Activated CD4-positive, alpha-beta memory T cell treated with anti-CD3 and anti-CD28 coated beads, Interleukin-2, amount 10 ng/mL, durations not matched to agents 7 days and 5 days (primary cell): ENCODE data around the gene ADAMTS2. TPM values are rescaled to one million over a fixed set of nuclear protein-coding genes. Genes with fewer than 3 reads are reported as not detected.

Experiments used
- CTCF ChIA-PET: fragments of 350-600 bp; sonication (Branson Sonifier 250); formaldehyde crosslinking; loops from one replicate; lab custom pipeline; 2021; ENCODE audit warnings: antibody characterized with exemption, inconsistent platforms; lab: Charles Lee
- POLR2A ChIA-PET: fragments of 350-600 bp; sonication (Branson Sonifier 250); formaldehyde crosslinking; loops from one replicate; lab custom pipeline; 2021; ENCODE audit warnings: antibody characterized with exemption; lab: Charles Lee
- DNase-seq: peaks from one replicate; pipeline ENCODE4 v3.0.0-alpha.2; 2020
- H3K27ac Mint-ChIP-seq: one replicate; pipeline ENCODE4 v1.8.0; 2021; ENCODE audit warnings: mild to moderate bottlenecking, mixed read lengths
- H3K27me3 Mint-ChIP-seq: one replicate; pipeline ENCODE4 v1.8.0; 2021; ENCODE audit warnings: mixed read lengths
- H3K36me3 Mint-ChIP-seq: one replicate; pipeline ENCODE4 v1.8.0; 2021; ENCODE audit warnings: low read depth, mixed read lengths
- H3K4me1 Mint-ChIP-seq: one replicate; pipeline ENCODE4 v1.8.0; 2021; ENCODE audit warnings: mixed read lengths
- H3K4me3 Mint-ChIP-seq: one replicate; pipeline ENCODE4 v1.8.0; 2021; ENCODE audit warnings: mild to moderate bottlenecking, mixed read lengths
- H3K9me3 Mint-ChIP-seq: one replicate; pipeline ENCODE4 v1.8.0; 2021; ENCODE audit warnings: mixed read lengths
- total RNA-seq, 2 experiments: library from RNA; stranded (reverse); gene quantifications; one replicate each; pipeline ENCODE4 v1.2.3, GENCODE V29; 2021

The ADAMTS2 gene
- total RNA-seq, 2 experiments from 2014 or later = not detected

DNA sequence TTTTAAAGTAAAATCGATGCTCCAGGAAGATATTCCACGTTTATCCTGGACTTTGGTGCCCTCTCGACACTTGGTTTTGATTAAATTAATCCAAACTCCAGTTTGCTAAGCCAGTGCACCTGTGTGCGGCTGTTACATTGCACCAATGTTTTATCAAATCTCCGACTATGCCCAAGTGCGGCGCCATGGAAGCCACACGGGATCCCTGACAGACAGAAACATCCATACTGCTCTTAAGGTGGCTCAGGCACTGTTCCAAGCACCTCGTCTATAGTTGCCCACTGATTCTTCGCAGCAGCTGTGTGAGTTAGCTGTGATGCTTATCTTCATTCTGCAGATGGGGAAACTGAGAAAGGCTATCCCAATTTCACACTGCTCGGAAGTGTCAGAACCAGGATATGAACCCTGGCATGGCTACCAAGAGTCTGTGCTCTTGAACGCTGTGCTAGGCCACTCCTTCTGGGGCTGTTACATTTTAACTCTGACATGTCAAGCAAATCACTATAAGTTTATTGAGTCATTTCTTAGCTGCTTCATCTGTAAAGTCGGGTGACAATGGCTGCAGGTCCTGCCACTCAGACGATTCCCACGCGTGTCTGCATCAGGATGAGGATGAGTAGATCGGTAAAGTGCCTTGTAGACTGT is 113.0 kb downstream of the ADAMTS2 start:
- no peaks in the 10 kb centered on the region for H3K36me3 Mint-ChIP-seq
- no peak for DNase-seq
- no peaks in the 10 kb centered on the region for H3K27me3 Mint-ChIP-seq
- ChIA-PET POLR2A (no interaction called here), CTCF (no interaction called here)
- H3K27ac Mint-ChIP-seq = no peak overlapping the region
- H3K9me3 Mint-ChIP-seq = no peaks in the 10 kb centered on the region
- no peak overlapping the region for H3K4me3 Mint-ChIP-seq
- H3K4me1 Mint-ChIP-seq = no peaks in the 10 kb centered on the region

DNA sequence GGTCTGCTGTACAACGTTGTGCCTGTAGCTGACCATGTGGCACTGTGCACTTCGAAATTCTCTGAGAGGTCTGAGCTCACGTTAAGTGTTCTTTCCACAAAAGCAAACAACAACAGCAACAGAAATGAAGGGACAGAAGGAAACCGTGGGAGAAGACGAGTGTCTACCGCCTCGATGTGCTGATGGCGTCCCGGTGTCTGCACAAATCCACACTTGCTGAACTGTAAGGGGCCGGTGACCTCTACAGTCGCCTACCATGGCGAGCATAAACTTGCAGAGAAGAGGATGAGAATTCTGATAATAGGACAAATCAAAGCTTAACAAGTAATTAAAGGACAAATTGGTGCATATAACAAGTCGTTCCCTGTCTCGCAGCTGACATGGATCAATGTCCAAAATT is 114.0 kb downstream of the ADAMTS2 start:
- Mint-ChIP-seq H3K4me1 (no peaks in the 10 kb centered on the region), H3K4me3 (no peak overlapping the region), H3K27me3 (no peaks in the 10 kb centered on the region), H3K27ac (no peak overlapping the region), H3K9me3 (no peaks in the 10 kb centered on the region), H3K36me3 (no peaks in the 10 kb centered on the region)
- ChIA-PET CTCF (no interaction called here), POLR2A (no interaction called here)
- no peak for DNase-seq

DNA sequence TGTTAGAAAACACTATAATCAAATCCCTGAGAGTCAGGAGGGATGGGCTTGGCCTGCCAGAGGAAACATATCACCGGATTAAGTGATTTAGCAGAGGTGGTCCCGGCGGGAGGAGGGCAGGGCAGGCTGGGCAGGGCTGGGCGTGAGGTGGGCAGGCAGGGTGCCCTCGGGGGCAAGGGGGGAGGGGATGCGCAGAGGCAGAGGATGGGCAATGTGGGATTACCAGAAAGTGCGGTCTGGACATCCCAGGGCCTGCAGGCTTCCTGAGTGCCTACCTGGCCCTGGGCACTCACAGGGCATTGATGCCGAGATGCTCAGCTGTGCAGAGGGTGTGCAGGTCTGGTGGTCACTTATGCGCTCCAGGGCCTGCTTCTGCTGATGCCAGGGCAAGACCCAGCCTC is 115.2 kb downstream of the ADAMTS2 start:
- no peak overlapping the region for H3K4me3 Mint-ChIP-seq
- ChIA-PET CTCF (no interaction called here), POLR2A (no interaction called here)
- no peak overlapping the region for H3K27ac Mint-ChIP-seq
- no peaks in the 10 kb centered on the region for H3K4me1 Mint-ChIP-seq
- no peaks in the 10 kb centered on the region for H3K36me3 Mint-ChIP-seq
- DNase-seq = no peak
- H3K27me3 Mint-ChIP-seq = no peaks in the 10 kb centered on the region
- peaks cover under 1% of the 10 kb centered on the region for H3K9me3 Mint-ChIP-seq

DNA sequence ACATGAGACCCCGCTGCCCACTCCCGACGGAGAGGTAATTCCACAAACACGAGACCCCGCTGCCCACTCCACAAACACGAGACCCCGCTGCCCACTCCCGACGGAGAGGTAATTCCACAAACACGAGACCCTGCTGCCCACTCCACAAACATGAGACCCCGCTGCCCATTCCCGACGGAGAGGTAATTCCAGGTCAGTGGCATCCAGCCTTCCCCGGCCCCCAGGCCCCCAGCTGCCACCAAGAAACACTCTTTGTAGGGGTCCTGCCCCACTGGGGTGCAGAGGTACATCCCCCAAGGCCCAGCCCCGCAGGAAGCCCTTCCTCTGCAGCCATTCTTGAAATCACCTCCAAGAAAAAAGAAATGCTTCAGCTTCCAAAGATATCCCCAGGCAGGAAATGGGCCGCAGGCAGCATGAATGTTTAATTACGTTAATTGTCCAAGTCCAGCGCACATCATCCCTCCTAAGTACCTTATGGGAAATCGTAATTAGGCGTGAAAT is 115.9 kb downstream of the ADAMTS2 start:
- no peak overlapping the region for H3K4me3 Mint-ChIP-seq
- CTCF ChIA-PET = no interaction called here

DNA sequence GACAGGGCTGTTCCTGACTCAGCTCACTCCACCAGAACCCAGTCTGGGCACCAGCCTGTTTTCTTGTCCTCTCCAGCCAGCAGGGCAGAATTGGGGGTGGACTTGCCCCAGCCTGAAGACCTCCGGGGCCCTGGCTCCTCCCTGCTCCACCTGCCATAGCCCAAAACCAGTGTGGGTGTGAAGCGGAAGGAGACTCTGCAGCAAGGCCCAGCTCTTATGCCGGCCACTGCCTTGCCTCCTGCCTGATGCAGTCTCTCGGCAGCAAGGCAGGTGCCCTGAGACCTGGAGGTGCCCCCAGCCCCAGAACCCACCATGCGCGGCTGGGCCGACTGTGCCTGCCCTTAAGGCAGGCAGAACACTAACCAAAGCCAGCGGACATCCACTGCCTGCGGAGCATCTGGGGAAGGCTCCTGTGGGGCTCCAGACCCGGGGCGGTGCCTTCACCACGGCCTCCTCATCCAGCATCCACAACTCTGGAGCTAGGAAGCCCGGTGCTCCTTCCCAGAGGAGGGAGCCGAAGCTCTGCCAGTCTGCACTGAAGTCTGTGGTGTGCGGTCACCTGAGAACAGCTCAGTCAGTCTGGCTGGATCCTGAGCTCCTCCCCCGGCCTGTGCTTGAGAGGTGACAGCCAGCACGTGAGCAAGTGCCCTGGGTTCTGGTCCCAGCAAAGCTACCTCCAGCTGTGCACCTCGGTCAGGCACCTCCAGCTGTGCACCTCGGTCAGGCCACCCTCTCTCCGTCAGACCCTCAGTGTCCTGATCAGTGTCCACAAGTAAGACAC is 116.7 kb downstream of the ADAMTS2 start:
- no peak for DNase-seq
- Mint-ChIP-seq H3K27ac (no peak overlapping the region), H3K27me3 (no peaks in the 10 kb centered on the region), H3K9me3 (peaks cover 9% of the 10 kb centered on the region), H3K4me1 (no peaks in the 10 kb centered on the region), H3K4me3 (no peak overlapping the region), H3K36me3 (no peaks in the 10 kb centered on the region)
- CTCF ChIA-PET = no interaction called here
- POLR2A ChIA-PET = no interaction called here

More for the DNA sequence above, 115.9 kb downstream of the ADAMTS2 start:
- no peak for DNase-seq
- Mint-ChIP-seq H3K9me3 (peaks cover 5% of the 10 kb centered on the region), H3K36me3 (no peaks in the 10 kb centered on the region), H3K27me3 (no peaks in the 10 kb centered on the region), H3K27ac (no peak overlapping the region), H3K4me1 (no peaks in the 10 kb centered on the region)
- POLR2A ChIA-PET = no interaction called here

DNA sequence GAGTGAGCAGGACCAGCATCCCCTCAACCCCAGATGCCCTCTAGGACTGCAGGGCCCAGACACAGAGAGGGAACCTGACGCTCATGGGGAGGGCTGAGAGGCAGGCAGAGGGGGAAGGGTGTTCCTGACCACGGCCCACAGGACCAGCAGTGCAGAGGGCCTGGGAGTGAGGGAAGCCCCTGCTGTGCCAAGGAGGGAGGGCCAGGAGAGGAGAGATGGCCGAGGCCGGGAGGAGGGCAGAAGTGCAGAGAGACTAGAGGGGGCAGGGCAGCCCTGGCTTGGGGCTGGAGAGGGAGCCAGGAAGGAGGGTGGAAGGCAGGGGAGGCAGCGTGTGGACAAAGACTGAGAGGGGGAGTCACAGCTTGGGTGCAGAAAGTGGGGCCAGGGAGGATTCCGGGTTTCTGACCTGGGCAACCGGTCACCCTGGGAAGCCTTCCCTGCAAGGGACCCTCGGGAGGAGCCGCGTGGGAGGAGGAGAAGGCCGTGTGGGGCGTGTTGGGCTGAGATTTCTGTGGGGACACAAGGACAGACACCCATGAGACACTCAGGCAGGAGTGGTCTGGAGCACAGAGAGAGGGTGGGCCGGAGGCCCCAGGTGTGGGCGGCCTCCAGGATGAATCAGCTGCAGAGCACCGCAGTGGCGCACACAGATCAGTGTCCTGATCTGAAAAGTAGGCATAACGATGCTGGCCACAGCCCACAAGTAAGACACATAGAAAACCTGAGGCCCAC is 117.5 kb downstream of the ADAMTS2 start:
- H3K27ac Mint-ChIP-seq = no peak overlapping the region
- H3K4me1 Mint-ChIP-seq = no peaks in the 10 kb centered on the region
- ChIA-PET POLR2A (no interaction called here), CTCF (no interaction called here)
- H3K27me3 Mint-ChIP-seq = no peaks in the 10 kb centered on the region
- H3K9me3 Mint-ChIP-seq = peaks cover 16% of the 10 kb centered on the region
- no peak for DNase-seq
- H3K36me3 Mint-ChIP-seq = no peaks in the 10 kb centered on the region
- H3K4me3 Mint-ChIP-seq = no peak overlapping the region

DNA sequence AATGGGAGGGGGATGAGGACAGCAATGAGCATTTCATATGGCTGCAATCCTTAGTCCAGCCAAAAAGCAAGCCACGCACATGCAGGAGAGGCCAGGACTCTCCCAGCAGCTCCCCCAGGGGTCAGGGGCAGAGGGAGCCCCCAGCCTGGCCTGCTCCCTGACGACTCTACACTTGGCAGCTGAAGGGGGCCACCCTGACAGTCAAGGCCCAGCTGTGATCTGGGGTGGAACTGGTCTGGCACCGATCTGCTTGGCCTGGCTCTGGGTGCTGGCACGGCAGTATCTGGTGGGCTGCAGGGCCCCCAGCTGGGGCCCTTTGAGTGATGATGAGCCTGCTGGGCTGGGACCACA is 118.1 kb downstream of the ADAMTS2 start:
- Mint-ChIP-seq H3K4me3 (no peak overlapping the region), H3K9me3 (peaks cover 16% of the 10 kb centered on the region), H3K4me1 (no peaks in the 10 kb centered on the region), H3K27me3 (no peaks in the 10 kb centered on the region), H3K36me3 (no peaks in the 10 kb centered on the region), H3K27ac (no peak overlapping the region)
- ChIA-PET CTCF (no interaction called here), POLR2A (no interaction called here)
- no peak for DNase-seq

DNA sequence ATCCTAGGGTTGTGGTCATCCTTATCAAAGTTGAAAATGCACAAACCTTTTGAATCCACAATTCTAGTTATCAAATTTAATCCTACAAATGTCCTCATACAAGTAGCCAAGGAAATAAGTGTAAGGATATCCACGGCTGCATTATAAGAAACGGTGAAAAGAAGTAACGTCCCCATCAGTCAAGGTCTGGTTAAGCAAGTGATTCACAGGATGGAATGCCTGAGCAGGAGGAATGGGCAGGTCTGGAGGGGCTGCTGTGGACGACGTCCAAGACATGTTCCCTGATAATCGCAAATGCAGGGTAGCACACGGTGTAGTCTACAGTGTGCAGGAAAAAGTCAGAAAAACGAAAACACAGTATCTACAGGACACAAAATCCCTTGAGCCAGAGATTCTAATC is 118.6 kb downstream of the ADAMTS2 start:
- H3K27ac Mint-ChIP-seq = no peak overlapping the region

DNA sequence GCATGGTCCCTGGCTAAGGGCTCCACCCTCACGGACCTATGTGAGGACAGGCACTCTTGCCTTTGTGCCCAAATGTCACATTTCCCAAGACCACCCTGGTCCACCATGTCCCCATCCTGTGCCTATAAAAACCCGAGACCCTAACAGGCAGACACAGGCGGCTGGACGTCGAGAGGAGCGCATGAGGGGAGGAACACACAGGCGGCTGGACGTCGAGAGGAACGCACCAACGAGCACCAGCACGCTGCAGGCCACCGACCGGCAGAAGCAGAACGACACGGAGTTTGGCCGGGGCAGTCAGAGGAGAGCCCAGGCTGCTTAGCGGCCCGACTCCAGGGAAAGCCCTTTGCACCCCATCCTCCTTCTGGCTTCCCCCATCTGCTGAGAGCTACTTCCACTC is 119.9 kb downstream of the ADAMTS2 start:
- H3K27ac Mint-ChIP-seq = no peak overlapping the region
- H3K4me3 Mint-ChIP-seq = no peak overlapping the region
- ChIA-PET CTCF (no interaction called here), POLR2A (no interaction called here)
- no peaks in the 10 kb centered on the region for H3K4me1 Mint-ChIP-seq
- peaks cover 16% of the 10 kb centered on the region for H3K9me3 Mint-ChIP-seq
- no peaks in the 10 kb centered on the region for H3K36me3 Mint-ChIP-seq
- DNase-seq = no peak
- no peaks in the 10 kb centered on the region for H3K27me3 Mint-ChIP-seq

More for the DNA sequence above, 118.6 kb downstream of the ADAMTS2 start:
- H3K4me1 Mint-ChIP-seq = no peaks in the 10 kb centered on the region
- DNase-seq = no peak
- ChIA-PET CTCF (no interaction called here), POLR2A (no interaction called here)
- no peaks in the 10 kb centered on the region for H3K27me3 Mint-ChIP-seq
- H3K9me3 Mint-ChIP-seq = peaks cover 16% of the 10 kb centered on the region
- no peak overlapping the region for H3K4me3 Mint-ChIP-seq
- H3K36me3 Mint-ChIP-seq = no peaks in the 10 kb centered on the region

DNA sequence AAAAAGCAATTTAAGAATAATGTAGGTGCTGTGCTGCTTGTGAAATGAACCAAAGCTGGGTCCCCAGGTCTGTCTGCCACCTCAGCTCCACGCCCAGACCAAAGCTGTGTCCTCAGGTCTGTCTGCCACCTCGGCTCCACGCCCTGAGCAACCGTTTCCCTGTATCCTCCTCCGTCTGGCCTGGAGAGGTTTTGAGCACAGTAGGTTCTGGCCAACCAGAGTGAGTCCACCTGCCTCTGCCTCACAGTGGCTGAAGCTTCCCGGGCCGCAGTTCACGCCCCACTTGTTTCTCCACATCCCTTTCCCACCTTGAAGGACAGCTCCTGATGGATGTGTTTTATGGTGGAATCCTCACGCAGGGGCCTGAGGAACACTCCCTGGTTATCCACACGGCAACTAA is 120.5 kb downstream of the ADAMTS2 start:
- no peak for DNase-seq
- ChIA-PET CTCF (no interaction called here), POLR2A (no interaction called here)
- H3K36me3 Mint-ChIP-seq = no peaks in the 10 kb centered on the region
- H3K27ac Mint-ChIP-seq = no peak overlapping the region
- H3K9me3 Mint-ChIP-seq = peaks cover 16% of the 10 kb centered on the region
- H3K4me1 Mint-ChIP-seq = no peaks in the 10 kb centered on the region
- H3K4me3 Mint-ChIP-seq = no peak overlapping the region
- no peaks in the 10 kb centered on the region for H3K27me3 Mint-ChIP-seq

DNA sequence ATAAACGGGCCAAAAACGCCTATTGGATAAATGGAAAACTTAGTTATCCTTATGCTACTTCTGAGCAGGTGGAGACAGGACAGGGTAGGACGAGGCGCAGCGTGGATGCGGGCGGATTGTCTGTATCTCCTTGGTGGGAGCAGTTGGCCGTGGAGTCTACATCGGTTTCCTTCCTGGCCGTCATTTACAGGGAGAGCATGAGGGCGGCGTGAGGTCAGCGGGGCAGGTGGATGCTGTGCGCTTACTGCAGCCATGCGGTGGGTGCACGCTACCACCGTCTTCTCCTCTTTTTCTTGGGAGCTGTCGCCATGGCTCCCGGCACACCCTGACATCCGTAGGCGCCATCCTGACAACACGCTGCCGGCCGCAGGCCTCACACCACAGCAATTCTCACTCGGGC is 121.3 kb downstream of the ADAMTS2 start:
- H3K27ac Mint-ChIP-seq = no peak overlapping the region
- peaks cover 16% of the 10 kb centered on the region for H3K9me3 Mint-ChIP-seq
- POLR2A ChIA-PET = no interaction called here
- no peaks in the 10 kb centered on the region for H3K27me3 Mint-ChIP-seq
- no peak for DNase-seq
- H3K36me3 Mint-ChIP-seq = no peaks in the 10 kb centered on the region
- CTCF ChIA-PET = no interaction called here
- no peak overlapping the region for H3K4me3 Mint-ChIP-seq
- H3K4me1 Mint-ChIP-seq = no peaks in the 10 kb centered on the region

DNA sequence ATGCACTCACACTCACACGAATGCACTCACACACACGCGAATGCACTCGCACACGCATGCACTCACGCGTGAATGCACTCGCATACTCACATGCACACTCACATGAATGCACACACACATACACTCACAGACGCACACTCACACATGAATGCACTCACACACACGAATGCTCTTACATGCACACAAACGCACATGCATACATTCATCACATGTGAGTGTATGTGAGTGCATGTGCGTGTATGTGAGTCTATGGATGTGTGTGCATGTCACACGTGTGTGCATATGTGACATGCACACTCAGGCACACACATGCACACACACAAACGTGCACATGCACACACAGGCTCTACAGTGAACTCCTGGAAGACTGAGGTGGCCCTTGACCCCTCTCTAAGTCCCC is 121.7 kb downstream of the ADAMTS2 start:
- no peak for DNase-seq
- ChIA-PET POLR2A (no interaction called here), CTCF (no interaction called here)
- no peak overlapping the region for H3K27ac Mint-ChIP-seq
- no peak overlapping the region for H3K4me3 Mint-ChIP-seq
- H3K4me1 Mint-ChIP-seq = no peaks in the 10 kb centered on the region
- H3K36me3 Mint-ChIP-seq = no peaks in the 10 kb centered on the region
- H3K9me3 Mint-ChIP-seq = peaks cover 16% of the 10 kb centered on the region
- H3K27me3 Mint-ChIP-seq = no peaks in the 10 kb centered on the region

DNA sequence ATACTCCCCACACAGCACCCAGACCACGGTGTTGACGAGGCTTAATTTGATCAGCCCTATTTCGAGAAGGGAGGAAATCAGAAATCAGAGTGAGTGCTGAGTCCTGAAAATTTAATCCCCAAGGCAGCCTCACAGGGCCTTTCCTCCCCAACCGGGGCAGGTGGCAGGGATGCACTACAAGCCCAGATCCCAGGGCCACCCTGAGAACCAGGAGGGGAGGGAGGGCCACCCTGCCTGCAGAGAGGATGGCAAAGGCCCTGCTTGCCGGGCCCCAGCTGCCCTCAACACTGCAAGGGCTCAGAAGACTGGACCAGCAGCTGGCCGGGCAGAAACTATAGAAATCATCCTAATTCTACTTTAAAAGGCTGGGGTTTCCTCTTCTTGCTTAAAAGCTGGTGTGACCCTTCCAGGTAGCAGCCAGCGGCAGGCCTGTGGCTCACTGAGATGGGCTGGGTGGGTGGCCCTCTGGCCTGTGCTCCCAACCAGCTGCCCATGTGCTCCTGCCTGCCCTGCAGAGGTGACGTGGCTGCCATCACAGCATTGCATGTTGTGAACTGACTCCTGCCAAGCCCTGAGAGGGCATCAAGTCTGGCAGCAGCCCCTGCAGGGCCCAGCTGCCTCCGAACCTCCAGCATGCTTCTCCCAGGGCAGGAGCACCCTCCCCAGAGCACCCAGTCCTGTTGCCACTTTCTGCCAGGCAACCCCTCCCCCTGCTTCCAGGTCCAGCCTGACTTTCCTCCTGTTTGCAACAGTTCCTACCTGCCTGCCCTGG is 122.8 kb downstream of the ADAMTS2 start:
- H3K4me3 Mint-ChIP-seq = no peak overlapping the region
- H3K4me1 Mint-ChIP-seq = no peaks in the 10 kb centered on the region
- no peaks in the 10 kb centered on the region for H3K27me3 Mint-ChIP-seq
- ChIA-PET POLR2A (no interaction called here), CTCF (no interaction called here)
- no peak overlapping the region for H3K27ac Mint-ChIP-seq
- peaks cover 16% of the 10 kb centered on the region for H3K9me3 Mint-ChIP-seq
- no peaks in the 10 kb centered on the region for H3K36me3 Mint-ChIP-seq
- DNase-seq = no peak
